BLaER1 (cell line): ENCODE data around the gene JAZF1.

ENCODE experiments used
- H3K27ac ChIP-seq: shearing (Covaris generic); formaldehyde crosslinking; 2 replicates; pipeline ENCODE4 v1.8.1; 2022
- H3K27me3 ChIP-seq: shearing (Covaris generic); formaldehyde crosslinking; 2 replicates; pipeline ENCODE4 v1.8.1; 2022
- H3K36me3 ChIP-seq: shearing (Covaris generic); formaldehyde crosslinking; 2 replicates; pipeline ENCODE4 v1.8.1; 2022
- H3K4me1 ChIP-seq: shearing (Covaris generic); formaldehyde crosslinking; 2 replicates; pipeline ENCODE4 v1.8.1; 2022
- H3K4me2 ChIP-seq: shearing (Covaris generic); formaldehyde crosslinking; 2 replicates; pipeline ENCODE4 v1.8.1; 2022
- H3K4me3 ChIP-seq: shearing (Covaris generic); formaldehyde crosslinking; 2 replicates; pipeline ENCODE4 v1.8.1; 2022
- H3K9ac ChIP-seq: shearing (Covaris generic); formaldehyde crosslinking; 2 replicates; pipeline ENCODE4 v1.8.1; 2022
- H3K9me3 ChIP-seq: shearing (Covaris generic); formaldehyde crosslinking; 2 replicates; pipeline ENCODE4 v1.8.1; 2022
- H4K20me1 ChIP-seq: shearing (Covaris generic); formaldehyde crosslinking; 2 replicates; pipeline ENCODE4 v1.8.1; 2022
- Cebpa-rat ChIP-seq: shearing (Covaris generic); IDR thresholded peaks from 2 replicates; pipeline ENCODE4 v1.8.1; 2022

Gene JAZF1

GRCh38 chr7:27808626-27809025, 372.0 kb downstream of the JAZF1 start:
- H3K36me3 ChIP-seq = peaks cover 11% of the 10 kb centered on the region
- H3K9ac ChIP-seq = no peak overlapping the region
- no peak for TF ChIP-seq Cebpa-rat
- no peak overlapping the region for H3K4me3 ChIP-seq
- no peak overlapping the region for H3K27ac ChIP-seq
- H3K27me3 ChIP-seq = no peaks in the 10 kb centered on the region
- H3K4me2 ChIP-seq = peak overlapping the region; percentile 10; the same call in 1 of the 2 replicates
- H4K20me1 ChIP-seq = no peaks in the 10 kb centered on the region
- no peaks in the 10 kb centered on the region for H3K9me3 ChIP-seq
- peaks cover 11% of the 10 kb centered on the region for H3K4me1 ChIP-seq

GRCh38 chr7:27804139-27804538, 376.5 kb downstream of the JAZF1 start:
- Histone ChIP-seq H3K27ac (no peak overlapping the region), H3K9ac (no peak overlapping the region), H3K27me3 (no peaks in the 10 kb centered on the region), H3K4me3 (no peak overlapping the region), H3K4me1 (peaks cover 11% of the 10 kb centered on the region), H3K36me3 (peaks cover 18% of the 10 kb centered on the region), H4K20me1 (no peaks in the 10 kb centered on the region), H3K4me2 (no peak overlapping the region), H3K9me3 (no peaks in the 10 kb centered on the region)
- TF ChIP-seq Cebpa-rat = no peak

- Histone ChIP-seq H3K27me3 (no peaks in the 10 kb centered on the region), H3K9me3 (no peaks in the 10 kb centered on the region), H3K27ac (no peak overlapping the region), H3K36me3 (peaks cover 24% of the 10 kb centered on the region), H3K4me3 (no peak overlapping the region), H3K9ac (no peak overlapping the region), H3K4me2 (no peak overlapping the region), H3K4me1 (peaks cover 1% of the 10 kb centered on the region; the same call in 1 of the 2 replicates), H4K20me1 (no peaks in the 10 kb centered on the region)
- TF ChIP-seq Cebpa-rat = no peak
These were observed 377.6 kb downstream of the JAZF1 start for GRCh38 chr7:27802999-27803398.

- no peak overlapping the region for H3K4me2 ChIP-seq
- no peak for TF ChIP-seq Cebpa-rat
- H3K36me3 ChIP-seq = peaks cover 49% of the 10 kb centered on the region
- no peaks in the 10 kb centered on the region for H3K9me3 ChIP-seq
- no peaks in the 10 kb centered on the region for H3K27me3 ChIP-seq
- H3K4me1 ChIP-seq = no peaks in the 10 kb centered on the region
- H3K4me3 ChIP-seq = no peak overlapping the region
- no peaks in the 10 kb centered on the region for H4K20me1 ChIP-seq
- H3K27ac ChIP-seq = no peak overlapping the region
- H3K9ac ChIP-seq = no peak overlapping the region
These were observed 381.4 kb downstream of the JAZF1 start for GRCh38 chr7:27799212-27799611.

GRCh38 chr7:27795977-27796376, 384.6 kb downstream of the JAZF1 start:
- no peaks in the 10 kb centered on the region for H3K27me3 ChIP-seq
- no peaks in the 10 kb centered on the region for H3K9me3 ChIP-seq
- H4K20me1 ChIP-seq = no peaks in the 10 kb centered on the region
- no peaks in the 10 kb centered on the region for H3K4me1 ChIP-seq
- H3K4me3 ChIP-seq = no peak overlapping the region
- no peak overlapping the region for H3K9ac ChIP-seq
- no peak overlapping the region for H3K27ac ChIP-seq
- no peak overlapping the region for H3K4me2 ChIP-seq
- H3K36me3 ChIP-seq = peaks cover 53% of the 10 kb centered on the region
- no peak for TF ChIP-seq Cebpa-rat

- H3K27ac ChIP-seq = no peak overlapping the region
- no peaks in the 10 kb centered on the region for H3K9me3 ChIP-seq
- H3K36me3 ChIP-seq = peaks cover 53% of the 10 kb centered on the region
- no peaks in the 10 kb centered on the region for H4K20me1 ChIP-seq
- no peak overlapping the region for H3K4me3 ChIP-seq
- H3K4me2 ChIP-seq = no peak overlapping the region
- no peaks in the 10 kb centered on the region for H3K27me3 ChIP-seq
- no peak overlapping the region for H3K9ac ChIP-seq
- TF ChIP-seq Cebpa-rat = no peak
- H3K4me1 ChIP-seq = no peaks in the 10 kb centered on the region
These were observed 386.8 kb downstream of the JAZF1 start for GRCh38 chr7:27793780-27794179.

- H3K9ac ChIP-seq = no peak overlapping the region
- no peaks in the 10 kb centered on the region for H3K27me3 ChIP-seq
- H3K4me1 ChIP-seq = no peaks in the 10 kb centered on the region
- H3K4me2 ChIP-seq = no peak overlapping the region
- H3K27ac ChIP-seq = no peak overlapping the region
- peaks cover 40% of the 10 kb centered on the region for H3K36me3 ChIP-seq
- no peaks in the 10 kb centered on the region for H4K20me1 ChIP-seq
- no peaks in the 10 kb centered on the region for H3K9me3 ChIP-seq
- no peak for TF ChIP-seq Cebpa-rat
- H3K4me3 ChIP-seq = no peak overlapping the region
These were observed 392.2 kb downstream of the JAZF1 start for GRCh38 chr7:27788437-27788836.

- no peak for TF ChIP-seq Cebpa-rat
- Histone ChIP-seq H3K4me1 (no peaks in the 10 kb centered on the region), H3K36me3 (peaks cover 25% of the 10 kb centered on the region), H3K27me3 (no peaks in the 10 kb centered on the region), H3K9ac (no peak overlapping the region), H3K27ac (no peak overlapping the region), H3K9me3 (no peaks in the 10 kb centered on the region), H3K4me3 (no peak overlapping the region), H3K4me2 (no peak overlapping the region), H4K20me1 (0 out of 2 replicates have a peak, but pooled peaks cover 4% of the 10 kb centered on the region)
These were observed 396.1 kb downstream of the JAZF1 start for GRCh38 chr7:27784399-27785053.

GRCh38 chr7:27782849-27783248, 397.7 kb downstream of the JAZF1 start:
- Histone ChIP-seq H3K4me2 (no peak overlapping the region), H3K27ac (no peak overlapping the region)

GRCh38 chr7:27781188-27781587, 399.4 kb downstream of the JAZF1 start:
- H3K4me1 ChIP-seq = no peaks in the 10 kb centered on the region
- no peak overlapping the region for H3K4me2 ChIP-seq
- H3K27me3 ChIP-seq = no peaks in the 10 kb centered on the region
- H3K27ac ChIP-seq = no peak overlapping the region
- no peak overlapping the region for H3K9ac ChIP-seq
- TF ChIP-seq Cebpa-rat = no peak
- H3K36me3 ChIP-seq = peaks cover 21% of the 10 kb centered on the region
- no peak overlapping the region for H3K4me3 ChIP-seq
- H4K20me1 ChIP-seq = peaks cover 19% of the 10 kb centered on the region; the same call in 1 of the 2 replicates
- H3K9me3 ChIP-seq = no peaks in the 10 kb centered on the region

More at GRCh38 chr7:27782849-27783248, 397.7 kb downstream of the JAZF1 start:
- Histone ChIP-seq H3K4me3 (no peak overlapping the region), H4K20me1 (peaks cover 6% of the 10 kb centered on the region; the same call in 1 of the 2 replicates), H3K36me3 (peaks cover 31% of the 10 kb centered on the region), H3K27me3 (no peaks in the 10 kb centered on the region), H3K9me3 (no peaks in the 10 kb centered on the region), H3K4me1 (no peaks in the 10 kb centered on the region), H3K9ac (no peak overlapping the region)
- no peak for TF ChIP-seq Cebpa-rat
